Measurements from ENCODE around the gene PKD1.

PKD1 gene

DNA sequence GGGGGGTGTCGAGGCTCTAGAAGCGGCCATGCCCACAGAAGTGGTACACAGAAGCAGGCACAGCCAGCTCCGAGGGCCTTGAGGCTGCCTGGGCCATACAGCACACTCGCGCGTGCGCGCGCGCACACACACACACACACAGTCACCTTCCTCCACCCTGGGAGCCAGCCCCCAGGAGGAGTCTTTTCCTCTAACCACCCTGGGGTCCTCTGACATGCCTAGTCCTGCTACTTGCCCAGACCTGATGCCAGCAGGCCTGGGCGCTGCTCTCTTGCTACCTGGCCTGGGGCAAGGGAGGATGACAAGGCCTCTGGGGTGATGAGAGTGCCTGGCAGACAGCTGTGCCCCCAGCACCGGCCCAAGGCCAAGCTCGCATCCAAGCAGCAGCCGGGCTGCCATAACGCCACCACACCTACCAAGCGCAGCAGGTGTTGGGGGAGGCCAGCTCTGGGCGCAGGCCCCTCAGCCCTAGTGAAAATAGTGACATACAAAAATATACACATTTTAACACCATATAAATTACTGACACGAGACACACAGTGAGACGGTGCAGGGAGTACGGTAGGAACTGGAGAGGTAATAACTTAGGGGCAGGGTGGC, 46.8 kb downstream of the PKD1 start:
- DNase-seq (ENCODE audit: low read depth in 3 of 3): no peak

- DNase-seq (ENCODE audit: low read depth in 3 of 3): no peak
These were observed 47.7 kb downstream of the PKD1 start for GRCh38 chr16:2087748-2088631.

GRCh38 chr16:2086812-2087747, 48.6 kb downstream of the PKD1 start:
- DNase-seq (ENCODE audit: low read depth in 3 of 3): no peak

GRCh38 chr16:2086106-2086742, 49.5 kb downstream of the PKD1 start:
- DNase-seq (ENCODE audit: low read depth in 3 of 3): no peak

DNA sequence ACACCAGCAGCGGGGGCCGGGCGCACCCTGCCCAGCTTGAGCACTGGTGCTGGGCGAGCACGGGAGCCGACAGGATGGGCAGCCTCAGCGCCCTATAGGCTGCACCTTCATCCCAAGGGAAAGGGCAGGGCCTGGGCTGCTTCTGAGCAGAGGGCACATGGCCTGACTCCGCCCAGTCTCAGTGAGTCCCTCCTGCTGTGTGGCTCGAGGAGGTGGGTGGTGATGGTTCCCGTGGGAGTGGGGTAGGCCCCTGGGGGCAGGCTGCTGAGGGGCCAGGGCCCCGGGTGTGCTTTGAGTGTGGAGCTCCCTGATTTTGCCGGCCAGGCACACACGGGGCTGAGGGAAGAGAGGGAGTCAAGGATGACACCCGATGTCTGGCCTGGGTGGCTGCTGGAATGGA, 50.0 kb downstream of the PKD1 start:
- DNase-seq (ENCODE audit: low read depth in 3 of 3): no peak

- DNase-seq (ENCODE audit: low read depth in 3 of 3): no peak
These were observed 50.6 kb downstream of the PKD1 start for GRCh38 chr16:2084895-2085625.

DNA sequence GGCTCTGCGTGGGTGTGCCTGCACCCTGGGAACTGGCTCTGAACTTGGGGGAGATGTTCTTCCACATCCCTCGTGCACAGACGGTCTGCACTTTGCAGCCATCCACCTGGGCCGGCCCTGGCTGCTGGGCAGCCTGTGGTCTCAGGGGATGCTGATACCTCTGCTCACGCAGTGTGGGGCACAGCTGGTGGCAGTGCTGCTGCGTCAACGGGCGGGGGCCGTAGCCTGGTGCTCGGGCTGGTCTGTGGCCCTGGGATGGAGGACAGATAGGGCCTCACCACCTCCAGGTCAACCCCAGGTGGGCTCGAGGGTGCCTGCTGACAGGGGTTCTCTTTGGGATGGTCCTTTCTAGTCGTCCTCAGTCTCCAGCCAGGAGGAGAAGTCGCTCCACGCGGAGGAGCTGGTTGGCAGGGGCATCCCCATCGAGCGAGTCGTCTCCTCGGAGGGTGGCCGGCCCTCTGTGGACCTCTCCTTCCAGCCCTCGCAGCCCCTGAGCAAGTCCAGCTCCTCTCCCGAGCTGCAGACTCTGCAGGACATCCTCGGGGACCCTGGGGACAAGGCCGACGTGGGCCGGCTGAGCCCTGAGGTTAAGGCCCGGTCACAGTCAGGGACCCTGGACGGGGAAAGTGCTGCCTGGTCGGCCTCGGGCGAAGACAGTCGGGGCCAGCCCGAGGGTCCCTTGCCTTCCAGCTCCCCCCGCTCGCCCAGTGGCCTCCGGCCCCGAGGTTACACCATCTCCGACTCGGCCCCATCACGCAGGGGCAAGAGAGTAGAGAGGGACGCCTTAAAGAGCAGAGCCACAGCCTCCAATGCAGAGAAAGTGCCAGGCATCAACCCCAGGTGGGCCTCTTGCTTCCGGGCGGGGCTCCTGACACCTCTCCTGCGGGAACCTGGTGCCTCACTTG, 51.6 kb downstream of the PKD1 start:
- no peak for DNase-seq (ENCODE audit: low read depth in 3 of 3)

DNA sequence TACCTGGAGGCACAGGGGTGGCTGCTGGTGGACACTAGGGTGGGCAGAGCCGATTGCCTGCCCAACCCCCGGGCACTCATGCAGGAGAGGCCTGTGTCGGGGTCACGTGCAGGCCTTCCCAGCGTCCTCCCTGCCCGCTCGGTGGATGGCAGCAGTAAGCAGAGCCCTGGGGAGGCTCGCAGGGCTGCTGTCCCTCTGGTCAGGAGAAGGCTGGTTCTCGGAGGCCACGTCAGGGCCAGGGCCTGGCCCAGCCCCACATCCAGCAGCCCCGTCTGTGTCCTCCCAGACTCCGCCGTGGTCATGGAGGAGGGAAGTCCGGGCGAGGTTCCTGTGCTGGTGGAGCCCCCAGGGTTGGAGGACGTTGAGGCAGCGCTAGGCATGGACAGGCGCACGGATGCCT, 52.3 kb downstream of the PKD1 start:
- DNase-seq (ENCODE audit: low read depth in 3 of 3): no peak

DNA sequence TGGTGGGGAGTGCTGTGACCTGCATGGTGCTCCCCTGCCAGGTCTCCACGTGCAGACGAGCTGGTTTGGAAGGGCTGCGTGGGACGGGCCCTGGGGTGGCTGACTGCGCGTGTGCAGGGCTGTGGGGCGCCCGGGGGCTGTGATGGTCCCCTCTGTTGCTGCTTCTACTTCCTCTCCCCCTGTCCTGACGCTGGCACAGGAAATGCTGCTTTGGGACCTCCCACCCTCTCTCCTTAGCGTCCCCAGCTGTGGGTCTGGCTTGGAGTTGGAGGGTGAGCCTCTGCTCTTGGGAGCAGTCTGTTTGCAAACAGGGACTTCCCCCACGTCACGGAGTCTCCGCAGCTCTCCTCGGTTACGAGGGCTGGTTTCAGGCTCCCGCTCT, 52.7 kb downstream of the PKD1 start:
- DNase-seq (ENCODE audit: low read depth in 3 of 3): no peak

DNA sequence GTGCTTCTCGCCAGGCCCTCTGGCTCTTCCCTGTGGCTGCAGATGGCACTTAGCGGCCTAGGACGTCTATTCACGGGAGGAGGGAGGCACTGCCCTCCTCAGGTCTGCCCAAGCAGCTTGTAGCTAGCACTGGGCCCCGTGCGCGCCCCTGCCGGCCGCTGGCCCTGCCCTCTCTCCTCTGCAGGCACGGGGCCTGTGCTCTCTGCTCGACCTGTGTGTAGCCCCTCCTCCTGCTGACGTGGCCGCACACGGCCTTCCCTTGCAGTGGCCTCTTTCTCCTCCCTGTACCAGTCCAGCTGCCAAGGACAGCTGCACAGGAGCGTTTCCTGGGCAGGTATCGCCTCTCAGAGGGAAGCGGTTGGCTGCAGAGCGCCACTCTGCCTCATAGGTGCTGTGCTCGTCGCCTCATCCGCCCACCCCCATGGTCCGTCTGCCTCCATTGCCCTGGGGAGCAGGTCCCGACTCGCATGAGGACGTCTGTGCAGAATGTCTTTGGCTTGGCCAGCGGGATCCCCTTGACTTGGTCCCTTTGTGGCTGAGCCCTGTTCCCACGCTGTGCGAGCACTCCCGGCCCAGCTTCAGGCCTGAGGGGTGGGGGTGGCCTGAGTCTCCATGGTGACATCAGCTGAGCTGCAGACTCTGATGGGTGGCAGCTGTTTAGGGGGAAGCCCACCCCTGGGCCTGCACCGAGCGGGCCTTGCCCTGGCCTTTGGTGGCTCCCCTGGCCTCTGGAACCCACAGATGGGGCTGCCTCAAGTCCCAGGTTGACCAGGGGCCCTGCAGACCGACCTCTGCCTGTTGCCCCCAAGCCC, 53.3 kb downstream of the PKD1 start:
- no peak for DNase-seq (ENCODE audit: low read depth in 3 of 3)

DNA sequence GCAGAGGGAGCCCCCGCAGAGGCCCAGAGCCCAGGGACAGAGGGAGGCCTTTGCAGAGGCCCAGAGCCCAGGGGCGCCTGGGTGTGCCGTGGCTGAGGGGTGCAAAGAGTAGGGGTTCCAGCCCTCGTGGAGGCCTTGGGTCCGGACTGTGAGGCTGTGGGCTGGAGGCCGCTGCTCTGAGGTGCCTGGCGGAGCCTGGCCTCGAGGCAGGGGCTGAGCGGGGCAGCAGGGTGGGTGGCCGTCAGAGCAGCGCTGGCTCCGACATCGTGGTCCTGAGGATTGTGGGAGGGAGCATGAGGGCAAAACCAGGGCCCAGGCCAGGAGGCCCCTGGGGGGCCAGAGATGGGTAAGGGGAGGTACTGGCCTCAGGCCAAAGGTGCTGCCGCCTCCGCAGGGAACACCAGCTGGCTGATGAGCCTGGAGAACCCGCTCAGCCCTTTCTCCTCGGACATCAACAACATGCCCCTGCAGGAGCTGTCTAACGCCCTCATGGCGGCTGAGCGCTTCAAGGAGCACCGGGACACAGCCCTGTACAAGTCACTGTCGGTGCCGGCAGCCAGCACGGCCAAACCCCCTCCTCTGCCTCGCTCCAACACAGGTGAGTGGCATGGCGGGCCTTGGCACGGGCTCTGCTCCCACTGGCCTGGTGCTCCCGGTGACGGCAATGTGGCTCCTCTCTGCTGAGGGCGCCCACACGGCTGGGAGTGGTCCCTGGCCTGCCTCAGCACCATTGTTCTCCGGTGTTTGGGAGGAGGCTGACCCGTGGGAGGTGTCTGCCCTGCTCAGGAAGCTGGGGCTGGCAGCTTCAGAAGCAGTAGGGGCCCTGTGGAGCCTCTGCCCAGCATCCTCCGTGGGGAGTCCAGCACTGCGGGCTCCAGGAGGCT, 54.3 kb downstream of the PKD1 start:
- DNase-seq (ENCODE audit: low read depth in 3 of 3): no peak

GRCh38 chr16:2079991-2080390, 55.7 kb downstream of the PKD1 start:
- DNase-seq (ENCODE audit: low read depth in 3 of 3): no peak

DNA sequence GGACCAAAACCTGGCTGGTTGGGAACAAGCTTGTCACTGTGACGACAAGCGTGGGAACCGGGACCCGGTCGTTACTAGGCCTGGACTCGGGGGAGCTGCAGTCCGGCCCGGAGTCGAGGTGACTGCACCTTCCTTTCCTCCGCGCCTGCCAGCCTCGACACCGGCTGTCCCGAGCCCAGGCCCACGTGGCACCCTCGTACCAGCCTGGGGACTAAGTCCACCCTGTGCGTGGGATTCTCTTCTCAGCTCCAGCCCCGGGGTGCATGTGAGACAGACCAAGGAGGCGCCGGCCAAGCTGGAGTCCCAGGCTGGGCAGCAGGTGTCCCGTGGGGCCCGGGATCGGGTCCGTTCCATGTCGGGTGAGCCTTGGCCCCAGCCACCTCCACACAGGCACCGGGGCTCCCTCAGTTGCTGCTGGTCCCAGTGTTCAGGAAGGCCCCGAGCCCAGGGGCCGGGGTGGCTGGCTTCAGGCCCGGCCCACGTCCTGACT, 56.3 kb downstream of the PKD1 start:
- DNase-seq (ENCODE audit: low read depth in 3 of 3): no peak

GRCh38 chr16:2078691-2079090, 57.0 kb downstream of the PKD1 start:
- DNase-seq (ENCODE audit: low read depth in 3 of 3): no peak

GRCh38 chr16:2078096-2078495, 57.6 kb downstream of the PKD1 start:
- DNase-seq (ENCODE audit: low read depth in 3 of 3): no peak

- DNase-seq (ENCODE audit: low read depth in 3 of 3): no peak
These were observed 58.0 kb downstream of the PKD1 start for GRCh38 chr16:2077696-2078095.

DNA sequence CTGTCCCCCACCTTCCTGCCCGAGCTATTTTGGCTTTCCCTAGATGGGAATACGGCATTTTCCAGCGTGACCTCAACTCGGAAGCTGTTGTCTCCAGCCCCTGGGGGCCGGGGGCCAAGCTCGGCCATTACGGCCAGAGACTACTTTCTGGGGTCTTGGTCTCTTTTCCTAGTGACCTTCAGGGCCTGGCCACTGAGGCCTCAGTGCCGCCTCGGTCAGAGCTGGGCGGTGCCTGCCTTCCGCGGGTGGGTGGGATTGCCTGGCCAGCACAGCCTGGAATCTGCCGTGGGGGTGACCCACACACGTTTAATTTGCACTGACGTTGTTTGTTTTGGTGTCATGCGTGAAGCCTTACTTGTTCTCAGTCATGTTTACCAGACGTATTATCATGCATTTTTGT, 58.7 kb downstream of the PKD1 start:
- no peak for DNase-seq (ENCODE audit: low read depth in 3 of 3)

Data from stimulated activated CD4-positive, alpha-beta T cell treated with anti-CD3 and anti-CD28 coated beads, TNF-alpha, amount 100 ng/mL, for 24 hours (primary cell).